Activated naive CD4-positive, alpha-beta T cell (primary cell): ENCODE measurements around the gene OR8D4.
"Not testable (repeated sequence)": the region's sequence is repeated elsewhere in the genome, so short reads cannot be mapped to it uniquely, and the experiment has no call there.

ENCODE experiments used
- DNase-seq, 4 experiments: peaks; one replicate each; lab custom pipeline; 2025; lab: John Stamatoyannopoulos, UW

The OR8D4 gene

GRCh38 chr11:123901867-123902266 lies at the start of gene OR8D4:
Gene OR8D4 (plus strand): TSS chr11:123902167. CDS start chr11:123906432, 4,265 bp downstream.
- DNase-seq: no peak

GRCh38 chr11:123852321-123852720 lies 49.6 kb upstream of the OR8D4 start:
- no peak for DNase-seq

- DNase-seq: no peak
Measured at GRCh38 chr11:123853038-123853437, 48.9 kb upstream of the OR8D4 start.

GRCh38 chr11:123856444-123856843 lies 45.5 kb upstream of the OR8D4 start:
- DNase-seq: no peak

- no peak for DNase-seq
Measured at GRCh38 chr11:123859731-123860130, 42.2 kb upstream of the OR8D4 start.

GRCh38 chr11:123865293-123865692 lies 36.7 kb upstream of the OR8D4 start:
- not testable (repeated sequence) for DNase-seq

- DNase-seq: not testable (repeated sequence)
Measured at GRCh38 chr11:123867795-123868194, 34.2 kb upstream of the OR8D4 start.

- no peak for DNase-seq
Measured at GRCh38 chr11:123880912-123881311, 21.1 kb upstream of the OR8D4 start.

- DNase-seq: no peak
Measured at GRCh38 chr11:123885570-123885969, 16.4 kb upstream of the OR8D4 start, which contains the start of gene TMEM225. Gene TMEM225 (minus strand): TSS chr11:123885670. CDS start chr11:123885425, 245 bp downstream.

GRCh38 chr11:123892031-123892430 lies 9.9 kb upstream of the OR8D4 start:
- no peak for DNase-seq

GRCh38 chr11:123899792-123900191 lies 2.2 kb upstream of the OR8D4 start:
- DNase-seq: no peak

GRCh38 chr11:123903932-123904331 lies 2.0 kb downstream of the OR8D4 start:
- DNase-seq: no peak

GRCh38 chr11:123904932-123905331 lies 3.0 kb downstream of the OR8D4 start:
- DNase-seq: no peak

GRCh38 chr11:123905826-123906225 lies 3.9 kb downstream of the OR8D4 start:
- DNase-seq: no peak

- no peak for DNase-seq
Measured at GRCh38 chr11:123920943-123921342, 19.0 kb downstream of the OR8D4 start.

- DNase-seq: no peak
Measured at GRCh38 chr11:123924027-123924426, 22.1 kb downstream of the OR8D4 start.

GRCh38 chr11:123939317-123939716 lies 37.4 kb downstream of the OR8D4 start, which contains the start of gene OR4D5:
Gene OR4D5 (plus strand): TSS chr11:123939617. CDS start chr11:123939617, 0 bp downstream.
- DNase-seq: no peak

- no peak for DNase-seq
Measured at GRCh38 chr11:123942413-123942812, 40.4 kb downstream of the OR8D4 start.

- no peak for DNase-seq
Measured at GRCh38 chr11:123943738-123944137, 41.8 kb downstream of the OR8D4 start, which contains the start of gene OR6T1. Gene OR6T1 (minus strand): TSS chr11:123943838. CDS start chr11:123943838, 0 bp downstream.

GRCh38 chr11:123945132-123945531 lies 43.2 kb downstream of the OR8D4 start:
- DNase-seq: no peak

GRCh38 chr11:123956752-123957151 lies 54.8 kb downstream of the OR8D4 start:
- DNase-seq: no peak
